GM23248 (cell line): ENCODE measurements around the gene RABGAP1L. TPM values are rescaled to one million over a fixed set of nuclear protein-coding genes. Genes with fewer than 3 reads are reported as not detected.

ENCODE experiments used
- DNase-seq: peaks from one replicate; pipeline ENCODE4 v3.0.0-alpha.2; 2015
- H2AFZ ChIP-seq: fragments of 200-600 bp; sonication (generic); 2 replicates; pipeline ENCODE4 v1.6.1; 2016; ENCODE audit warnings: antibody characterized with exemption
- H3F3A ChIP-seq: fragments of 200-600 bp; sonication (generic); 2 replicates; pipeline ENCODE4 v1.6.1; 2016; ENCODE audit warnings: mild to moderate bottlenecking, antibody characterized with exemption, mixed run types; ENCODE audit not compliant: insufficient read depth
- H3K27ac ChIP-seq: fragments of 200-600 bp; sonication (generic); 2 replicates; pipeline ENCODE4 v1.5.1; 2016; ENCODE audit warnings: mild to moderate bottlenecking
- H3K27me3 ChIP-seq: fragments of 200-600 bp; sonication (generic); replicated peaks from 2 replicates; pipeline ENCODE4 v1.6.1; 2016; ENCODE audit warnings: mild to moderate bottlenecking; ENCODE audit not compliant: insufficient read depth
- H3K36me3 ChIP-seq: fragments of 200-600 bp; sonication (generic); 2 replicates; pipeline ENCODE4 v1.6.1; 2016; ENCODE audit warnings: low read depth, mild to moderate bottlenecking
- H3K4me1 ChIP-seq: fragments of 200-600 bp; sonication (generic); 2 replicates; pipeline ENCODE4 v1.6.1; 2016; ENCODE audit warnings: mild to moderate bottlenecking; ENCODE audit not compliant: insufficient read depth
- H3K4me2 ChIP-seq: fragments of 200-600 bp; sonication (generic); one replicate; pipeline ENCODE4 v1.6.1; 2016; ENCODE audit warnings: mild to moderate bottlenecking; ENCODE audit not compliant: unreplicated experiment
- H3K4me3 ChIP-seq: fragments of 200-600 bp; sonication (generic); 2 replicates; pipeline ENCODE4 v1.5.1; 2016; ENCODE audit warnings: mild to moderate bottlenecking
- H3K79me2 ChIP-seq: fragments of 200-600 bp; sonication (generic); 2 replicates; pipeline ENCODE4 v1.6.1; 2016; ENCODE audit warnings: mild to moderate bottlenecking; ENCODE audit not compliant: insufficient read depth
- H3K9ac ChIP-seq: fragments of 200-600 bp; sonication (generic); 2 replicates; pipeline ENCODE4 v1.6.1; 2016; ENCODE audit warnings: mild to moderate bottlenecking
- H3K9me2 ChIP-seq: fragments of 200-600 bp; sonication (generic); 2 replicates; pipeline ENCODE4 v1.6.1; 2016; ENCODE audit warnings: mixed run types, mild to moderate bottlenecking, moderate library complexity; ENCODE audit not compliant: insufficient read depth
- H3K9me3 ChIP-seq: fragments of 200-600 bp; sonication (generic); one replicate; pipeline ENCODE4 v1.6.1; 2017; ENCODE audit warnings: low read depth
- H4K20me1 ChIP-seq: fragments of 200-600 bp; sonication (generic); 2 replicates; pipeline ENCODE4 v1.6.0; 2016; ENCODE audit not compliant: insufficient read depth
- EZH2 ChIP-seq: fragments of 200-600 bp; sonication (generic); IDR thresholded peaks from 2 replicates; pipeline ENCODE4 v1.6.1; 2018; ENCODE audit warnings: antibody characterized with exemption, mild to moderate bottlenecking; ENCODE audit not compliant: insufficient read depth, poor library complexity, severe bottlenecking
- EZH2phosphoT487 ChIP-seq: fragments of 200-600 bp; sonication (generic); IDR thresholded peaks from 2 replicates; pipeline ENCODE4 v1.6.1; 2018; ENCODE audit warnings: antibody characterized with exemption, moderate library complexity, mild to moderate bottlenecking, low read depth; ENCODE audit not compliant: insufficient read depth
- WGBS, 2 experiments: methylation state at CpG; one replicate each; pipeline ENCODE4 v1.1.6; 2015 to 2017; ENCODE audit warnings: low lambda C conversion rate in 2 of 2, low coverage in 1 of 2; ENCODE audit errors: missing lambda C conversion rate in 2 of 2; 5-methylcytosine and 5-hydroxymethylcytosine counted together
- in situ Hi-C: fragments of 300-500 bp; cut with MboI; formaldehyde crosslinking; loops from 2 replicates; pipeline ENCODE4 v1.15.0; 2020
- polyA plus RNA-seq: library from polyadenylated mRNA; unstranded; fragments of >200 nt; fragmentation: Nextera tagmentation; extraction: Ambion mirVana; gene quantifications from 2 replicates; pipeline ENCODE4 v1.2.1, GENCODE V29; 2016
- total RNA-seq: library from RNA; depleted of rRNA; stranded (reverse); fragments of >200 nt; shearing (Covaris generic); gene quantifications from 2 replicates; pipeline ENCODE4 v1.2.3, GENCODE V29; 2014

Gene RABGAP1L
- total and polyA plus RNA-seq, 2 experiments from 2014 or later: 13.7 to 21.6 TPM

- in situ Hi-C loops: no loop called here
Observed at GRCh38 chr1:174902531-174903099, 743.3 kb downstream of the RABGAP1L start.

GRCh38 chr1:174911606-174912005, 752.3 kb downstream of the RABGAP1L start:
- Histone ChIP-seq H3K9ac (no peak overlapping the region), H3F3A (no peaks in the 10 kb centered on the region), H3K4me3 (no peak overlapping the region), H3K9me3 (no peaks in the 10 kb centered on the region), H3K4me2 (no peak overlapping the region), H3K27ac (no peak overlapping the region), H3K4me1 (no peaks in the 10 kb centered on the region), H3K9me2 (no peaks in the 10 kb centered on the region), H3K27me3 (no peaks in the 10 kb centered on the region), H3K79me2 (no peaks in the 10 kb centered on the region), H3K36me3 (no peaks in the 10 kb centered on the region), H4K20me1 (no peaks in the 10 kb centered on the region), H2AFZ (no peak overlapping the region)
- in situ Hi-C loops: no loop called here
- TF ChIP-seq EZH2phosphoT487: no peak
- TF ChIP-seq EZH2: no peak
- DNase-seq: peak; percentile 26
- WGBS, 2 experiments: 54 to 58% methylated on average over 3 of the region's 3 CpGs

More at GRCh38 chr1:174902531-174903099, 743.3 kb downstream of the RABGAP1L start:
- WGBS, 2 experiments: 43 to 46% methylated on average over 4 of the region's 4 CpGs
- Histone ChIP-seq H3K9me2 (no peaks in the 10 kb centered on the region), H4K20me1 (no peaks in the 10 kb centered on the region), H3K9me3 (no peaks in the 10 kb centered on the region), H3K36me3 (no peaks in the 10 kb centered on the region), H3F3A (no peaks in the 10 kb centered on the region), H3K27ac (no peak overlapping the region), H3K4me3 (no peak overlapping the region), H3K9ac (no peak overlapping the region), H2AFZ (no peak overlapping the region), H3K79me2 (no peaks in the 10 kb centered on the region), H3K4me2 (no peak overlapping the region), H3K27me3 (no peaks in the 10 kb centered on the region), H3K4me1 (no peaks in the 10 kb centered on the region)
- TF ChIP-seq EZH2phosphoT487: no peak
- TF ChIP-seq EZH2: no peak
- DNase-seq: no peak

GRCh38 chr1:174912264-174912663, 752.9 kb downstream of the RABGAP1L start:
- in situ Hi-C loops: no loop called here
- no peaks in the 10 kb centered on the region for H3K27me3 ChIP-seq
- no peak overlapping the region for H2AFZ ChIP-seq
- no peak overlapping the region for H3K27ac ChIP-seq
- H3K4me3 ChIP-seq: no peak overlapping the region
- no peak overlapping the region for H3K4me2 ChIP-seq
- no peaks in the 10 kb centered on the region for H3K9me3 ChIP-seq
- no peaks in the 10 kb centered on the region for H3K9me2 ChIP-seq
- no peaks in the 10 kb centered on the region for H3K36me3 ChIP-seq
- H3K4me1 ChIP-seq: no peaks in the 10 kb centered on the region
- no peaks in the 10 kb centered on the region for H3F3A ChIP-seq
- no peak for DNase-seq
- H4K20me1 ChIP-seq: no peaks in the 10 kb centered on the region
- no peaks in the 10 kb centered on the region for H3K79me2 ChIP-seq
- no peak overlapping the region for H3K9ac ChIP-seq
- no peak for TF ChIP-seq EZH2
- no peak for TF ChIP-seq EZH2phosphoT487

GRCh38 chr1:174913225-174913903, 754.0 kb downstream of the RABGAP1L start:
- no peaks in the 10 kb centered on the region for H3K79me2 ChIP-seq
- H3K4me3 ChIP-seq: no peak overlapping the region
- no peaks in the 10 kb centered on the region for H3F3A ChIP-seq
- no peak overlapping the region for H3K9ac ChIP-seq
- no peak overlapping the region for H3K4me2 ChIP-seq
- WGBS, 2 experiments: 83 to 85% methylated on average over 5 of the region's 5 CpGs
- H3K4me1 ChIP-seq: no peaks in the 10 kb centered on the region
- no peaks in the 10 kb centered on the region for H4K20me1 ChIP-seq
- H3K27ac ChIP-seq: no peak overlapping the region
- no peaks in the 10 kb centered on the region for H3K9me2 ChIP-seq
- DNase-seq: no peak
- H3K36me3 ChIP-seq: no peaks in the 10 kb centered on the region
- TF ChIP-seq EZH2: no peak
- TF ChIP-seq EZH2phosphoT487: no peak
- H3K27me3 ChIP-seq: no peaks in the 10 kb centered on the region
- no peaks in the 10 kb centered on the region for H3K9me3 ChIP-seq
- in situ Hi-C loops: no loop called here
- no peak overlapping the region for H2AFZ ChIP-seq
